GM23248 (cell line): ENCODE data around the gene TVP23C.

Experiments
- EZH2 ChIP-seq: fragments of 200-600 bp; sonication (generic); IDR thresholded peaks from 2 replicates; pipeline ENCODE4 v1.6.1; 2018; ENCODE audit warnings: antibody characterized with exemption, mild to moderate bottlenecking; ENCODE audit not compliant: insufficient read depth, poor library complexity, severe bottlenecking
- EZH2phosphoT487 ChIP-seq: fragments of 200-600 bp; sonication (generic); IDR thresholded peaks from 2 replicates; pipeline ENCODE4 v1.6.1; 2018; ENCODE audit warnings: antibody characterized with exemption, moderate library complexity, mild to moderate bottlenecking, low read depth; ENCODE audit not compliant: insufficient read depth

GRCh38 chr17:15454346-15454745 lies 108.9 kb downstream of the TVP23C start:
- TF ChIP-seq EZH2phosphoT487: no peak
- no peak for TF ChIP-seq EZH2
